GM18907 (cell line): ENCODE data around the gene GET4.
"Not testable (repeated sequence)": the region's sequence is repeated elsewhere in the genome, so short reads cannot be mapped to it uniquely, and the experiment has no call there.

Source experiments
- ATAC-seq: cut with Tn5 transposase; IDR thresholded peaks from one replicate; pipeline ENCODE4 v1.9.1; 2021; ENCODE audit warnings: mild to moderate bottlenecking, moderate library complexity; ENCODE audit not compliant: unreplicated experiment

The GET4 gene

DNA sequence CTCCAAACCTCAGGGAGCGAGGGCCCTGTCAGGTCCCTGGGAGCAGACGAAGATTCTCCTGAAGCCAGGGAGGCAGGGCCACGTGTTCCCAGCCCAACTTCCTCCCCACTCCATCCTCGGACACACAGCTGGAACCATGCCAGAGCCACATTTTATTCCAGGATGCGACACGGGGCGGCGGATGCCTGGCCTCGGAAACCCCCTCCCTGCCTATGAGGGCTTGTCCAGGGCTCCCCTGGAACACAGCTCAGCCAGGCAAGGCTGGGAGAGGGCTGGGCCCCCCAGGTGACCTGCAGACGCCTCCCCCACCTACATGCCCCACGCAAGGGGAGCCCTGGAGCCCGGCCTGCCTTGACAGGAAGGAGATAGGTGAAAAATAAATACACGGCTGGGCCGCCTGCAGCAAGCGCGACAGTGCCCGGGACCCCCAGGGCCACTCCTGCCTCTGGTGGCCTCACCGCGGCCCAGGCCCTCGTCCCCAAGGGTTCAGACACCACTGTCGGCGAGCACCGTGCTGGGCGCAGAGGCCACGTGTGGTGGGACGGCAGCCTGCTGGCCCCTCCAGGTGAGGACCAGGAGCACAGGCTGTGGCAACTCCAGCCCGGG, 21.5 kb downstream of the GET4 start:
- no peak for ATAC-seq

- no peak for ATAC-seq
These were observed 22.1 kb downstream of the GET4 start for GRCh38 chr7:898460-898854.

DNA sequence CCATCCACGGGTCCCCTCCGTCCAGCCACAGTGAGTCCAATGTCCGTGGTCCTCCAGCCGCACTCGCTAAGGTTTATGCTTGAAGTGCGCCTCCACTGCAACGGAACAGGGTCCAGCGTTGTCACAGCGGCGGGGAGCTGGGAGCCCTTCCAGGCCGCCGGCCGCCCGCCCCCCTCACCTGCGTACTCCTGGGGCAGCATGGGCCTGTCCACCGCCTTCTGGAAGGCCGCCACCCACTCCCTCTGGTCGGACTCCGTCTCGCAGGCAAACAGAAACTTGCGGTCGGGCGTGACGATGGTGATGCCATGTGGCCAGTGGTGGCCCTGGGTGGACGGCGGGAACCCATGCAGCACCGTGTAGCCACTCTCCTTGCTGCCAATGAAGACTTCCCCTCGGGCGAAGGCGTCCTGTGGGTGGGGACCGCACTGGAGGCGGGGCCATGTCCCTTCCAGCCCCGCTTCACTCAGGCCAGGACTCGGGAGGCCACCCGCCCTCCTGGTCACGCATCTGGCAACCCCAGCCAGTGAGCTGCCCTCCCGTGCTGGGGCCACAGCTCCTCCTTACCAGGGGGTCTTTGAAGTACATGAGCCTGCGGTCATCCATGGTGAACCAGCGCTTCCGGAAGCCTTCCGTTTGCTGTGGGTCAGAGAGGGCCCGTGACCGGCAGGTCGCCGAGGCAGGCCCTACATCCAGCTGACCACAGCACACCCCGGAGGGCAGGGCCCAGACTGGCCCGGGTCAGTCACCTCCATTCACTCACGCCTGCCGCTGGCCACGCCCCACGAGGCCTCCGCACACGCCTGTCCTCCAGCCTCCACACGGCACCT, 22.7 kb downstream of the GET4 start:
- ATAC-seq: no peak

- ATAC-seq: no peak
These were observed 23.5 kb downstream of the GET4 start for GRCh38 chr7:899806-900205.

GRCh38 chr7:900331-901040, 24.1 kb downstream of the GET4 start:
- ATAC-seq: no peak

DNA sequence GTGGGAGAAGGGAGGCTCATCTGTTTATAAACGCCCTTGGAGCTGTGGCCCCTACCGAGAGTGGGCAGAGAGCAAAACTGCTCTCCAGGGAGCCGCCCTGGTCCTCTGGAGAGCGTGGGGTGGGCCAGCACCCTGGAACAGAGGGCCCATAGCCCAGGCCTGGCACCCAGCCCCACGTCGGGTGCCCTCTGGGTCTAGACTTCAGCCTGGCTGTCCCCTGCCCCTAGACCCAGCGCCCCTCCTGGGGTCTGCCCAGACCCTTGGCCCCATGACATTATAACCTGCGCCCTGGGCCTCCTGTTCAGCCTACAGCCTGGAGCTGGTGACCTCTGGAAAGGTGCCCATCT, 24.7 kb downstream of the GET4 start:
- ATAC-seq: no peak

- no peak for ATAC-seq
These were observed 25.2 kb downstream of the GET4 start for GRCh38 chr7:901388-902154.

DNA sequence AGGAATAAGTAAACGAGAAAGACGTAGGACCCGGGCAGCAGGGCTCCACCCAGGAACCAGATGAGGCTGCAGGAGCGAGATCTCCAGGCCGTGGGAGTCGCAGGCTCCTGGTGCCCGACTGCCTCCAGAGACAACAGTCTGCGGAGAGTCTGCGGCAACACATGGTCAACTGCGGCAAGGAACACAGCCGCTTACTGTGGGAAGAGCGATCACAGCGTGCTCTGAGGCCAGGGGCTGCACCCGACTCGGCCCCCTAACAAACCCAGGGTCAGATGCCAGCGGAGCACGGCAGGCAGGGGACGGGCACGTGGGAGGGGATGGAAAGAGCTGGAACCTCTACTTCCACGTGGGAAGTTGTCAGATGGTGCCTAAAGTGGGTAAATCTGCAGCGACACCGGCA, 26.6 kb downstream of the GET4 start:
- ATAC-seq: no peak

DNA sequence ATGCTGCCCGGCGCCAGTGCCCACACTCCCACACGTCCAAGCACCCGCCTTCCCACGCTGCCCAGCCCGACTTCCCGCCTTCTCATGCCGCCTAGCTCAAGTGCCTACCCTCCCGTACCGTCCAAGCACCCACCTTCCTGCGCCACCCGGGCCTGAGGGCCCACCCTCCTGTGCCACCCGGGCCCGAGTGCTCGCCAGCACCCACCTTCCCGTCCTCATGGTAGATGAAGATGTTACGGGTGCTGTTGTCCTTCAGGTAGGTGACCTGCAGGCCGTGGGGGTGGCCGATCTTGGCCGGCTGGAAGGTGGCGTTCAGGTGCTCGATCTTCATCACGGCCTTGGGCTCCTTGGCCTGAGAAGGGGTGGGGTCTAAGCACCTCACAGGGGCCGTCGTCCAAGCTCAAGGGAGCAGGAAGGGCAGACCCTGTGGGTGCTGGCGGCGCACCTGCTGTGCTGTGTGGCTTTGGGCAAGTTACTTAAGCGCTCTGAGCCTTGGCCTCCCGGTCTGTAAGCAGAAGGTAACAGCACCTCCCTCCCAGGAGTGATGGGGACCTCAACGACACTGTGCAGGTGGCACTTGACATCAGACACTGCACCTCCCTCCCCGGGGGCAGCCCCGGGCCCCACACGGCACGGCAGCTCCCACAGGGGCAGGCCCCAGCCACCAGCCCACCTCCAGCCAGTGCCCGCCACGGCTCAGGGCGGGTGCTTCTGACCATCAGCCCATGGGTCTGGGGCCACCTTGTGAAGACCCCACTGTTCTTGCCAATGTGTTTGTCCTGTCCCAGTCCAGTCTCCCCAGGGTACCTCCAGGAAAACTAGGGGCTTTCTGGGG, 27.8 kb downstream of the GET4 start:
- ATAC-seq: no peak

DNA sequence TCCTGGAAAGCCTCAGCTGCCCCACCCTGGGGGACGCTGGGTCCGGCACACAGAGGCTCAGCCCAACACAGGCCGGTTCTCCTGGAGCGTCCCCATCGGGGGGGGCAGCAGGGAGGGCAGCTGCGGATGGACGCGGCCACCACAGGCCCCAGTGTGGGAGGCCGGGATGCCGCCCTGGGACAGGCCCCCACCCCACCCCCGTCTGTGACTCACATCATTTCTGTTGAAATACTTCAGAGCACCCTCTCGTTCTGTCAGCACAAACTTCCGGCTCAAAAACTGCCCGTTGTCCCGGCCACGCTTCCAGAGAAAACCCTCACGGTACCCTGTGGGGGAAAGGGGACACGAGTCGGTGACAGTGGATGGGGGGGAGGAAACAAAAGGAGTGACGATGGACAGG, 28.5 kb downstream of the GET4 start:
- ATAC-seq: no peak

DNA sequence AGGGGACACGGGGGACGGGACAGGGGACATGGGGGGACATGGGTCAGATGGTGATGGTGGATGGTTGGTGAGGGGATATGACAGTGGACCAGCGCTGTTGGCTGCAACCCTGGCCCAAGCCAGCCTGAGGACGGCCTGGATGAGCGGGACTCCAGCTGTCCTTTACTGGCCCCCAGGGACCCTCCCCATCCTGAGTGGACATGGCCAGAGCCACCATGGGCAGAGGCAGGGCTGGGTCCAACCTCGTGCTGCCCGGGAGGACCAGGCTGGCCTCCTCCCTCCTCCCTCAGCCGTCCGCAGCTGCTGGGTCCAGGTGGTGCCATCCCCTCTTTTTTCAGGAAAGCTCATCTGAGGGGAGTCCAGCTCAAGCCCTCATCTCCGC, 30.4 kb downstream of the GET4 start:
- ATAC-seq: no peak

DNA sequence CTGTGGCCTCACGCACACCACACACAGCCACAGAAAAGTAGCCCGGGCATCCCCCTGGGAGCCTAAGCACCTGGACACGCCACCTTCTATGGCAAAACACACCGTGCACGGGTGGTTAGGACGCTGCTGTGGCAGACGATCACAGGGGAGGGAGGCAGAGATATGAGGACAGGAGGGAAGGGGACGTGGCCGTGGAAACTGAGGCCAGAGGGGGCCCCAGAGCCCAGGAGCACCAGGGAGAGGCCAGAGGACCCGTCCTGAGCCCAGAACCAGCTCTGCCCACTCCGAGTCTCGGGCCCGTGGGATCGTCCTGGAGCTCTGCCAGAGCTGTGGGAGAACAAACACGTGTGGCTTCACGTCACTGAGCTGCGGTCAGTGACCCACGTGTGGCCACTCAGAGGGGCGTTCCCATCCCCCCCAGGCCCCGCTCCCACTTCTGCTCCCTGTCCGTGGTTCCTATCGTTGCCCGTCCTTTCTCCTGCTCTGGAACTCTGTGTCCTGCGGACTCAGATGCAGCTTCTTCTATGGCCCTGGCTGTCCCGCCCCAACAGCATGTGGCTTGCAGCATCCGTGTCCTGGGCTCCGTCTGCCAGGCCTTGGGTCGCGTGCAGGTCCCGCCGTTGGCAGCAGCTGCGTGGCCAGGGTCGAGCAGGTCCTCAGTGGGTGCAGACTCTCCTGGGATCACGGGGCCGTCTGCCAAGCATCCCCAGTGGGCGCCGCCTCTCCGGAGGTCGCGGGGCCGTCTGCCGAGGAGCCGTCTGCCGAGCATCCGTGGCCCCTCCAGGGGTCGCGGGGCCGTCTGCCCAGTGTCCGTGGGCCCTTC, 31.0 kb downstream of the GET4 start:
- no peak for ATAC-seq

DNA sequence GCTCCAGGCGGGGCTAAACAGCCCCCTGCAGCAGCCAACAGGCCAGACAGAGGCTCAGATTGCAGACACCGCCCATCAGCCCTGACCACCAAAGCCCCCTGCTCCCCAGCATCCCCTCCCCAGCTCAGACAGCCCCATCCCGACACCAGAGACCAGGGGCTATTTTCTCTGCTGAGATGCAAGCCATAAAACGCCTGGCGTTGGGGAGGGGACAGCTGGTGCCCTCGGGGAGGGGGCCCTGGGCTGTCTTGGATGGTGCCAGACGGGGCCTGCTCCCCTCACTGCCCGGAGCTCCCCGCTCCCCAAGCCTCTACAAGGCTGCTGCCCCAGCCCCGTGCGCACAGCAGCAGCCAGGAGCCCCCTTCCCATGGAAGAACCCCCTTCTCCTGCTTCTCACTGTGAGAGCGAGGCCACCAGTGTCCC, 31.8 kb downstream of the GET4 start:
- ATAC-seq: no peak

DNA sequence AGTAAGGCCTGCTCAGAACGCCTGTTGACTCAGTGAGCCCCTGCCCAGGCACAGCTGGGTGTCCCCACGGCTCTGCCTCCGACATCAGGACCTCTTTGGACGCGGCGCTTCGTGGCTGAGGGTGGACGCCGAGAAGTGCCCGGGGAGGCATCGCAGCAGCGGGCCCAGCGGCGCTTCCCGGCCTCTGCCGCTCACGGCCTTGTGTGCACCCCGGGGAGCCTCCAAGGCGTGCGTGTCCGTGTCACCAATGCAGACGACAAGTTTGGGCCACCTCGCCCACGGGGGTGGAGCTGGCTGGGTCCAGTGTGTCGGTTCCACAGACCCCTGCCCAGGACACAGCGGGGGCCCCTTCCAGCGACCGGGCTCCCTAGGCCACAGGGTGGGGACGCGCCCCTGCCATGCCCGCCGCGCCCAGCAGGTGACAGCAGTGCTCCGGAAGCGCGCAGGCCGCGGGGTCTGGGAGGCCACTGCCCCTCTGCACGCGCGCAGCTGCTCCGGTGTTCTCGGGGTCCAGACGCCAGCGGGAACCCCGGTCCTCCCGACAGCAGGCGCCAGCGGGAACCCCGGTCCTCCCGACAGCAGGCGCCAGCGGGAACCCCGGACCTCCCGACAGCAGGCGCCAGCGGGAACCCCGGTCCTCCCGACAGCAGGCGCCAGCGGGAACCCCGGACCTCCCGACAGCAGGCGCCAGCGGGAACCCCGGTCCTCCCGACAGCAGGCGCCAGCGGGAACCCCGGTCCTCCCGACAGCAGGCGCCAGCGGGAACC, 32.4 kb downstream of the GET4 start:
- not testable (repeated sequence) for ATAC-seq

DNA sequence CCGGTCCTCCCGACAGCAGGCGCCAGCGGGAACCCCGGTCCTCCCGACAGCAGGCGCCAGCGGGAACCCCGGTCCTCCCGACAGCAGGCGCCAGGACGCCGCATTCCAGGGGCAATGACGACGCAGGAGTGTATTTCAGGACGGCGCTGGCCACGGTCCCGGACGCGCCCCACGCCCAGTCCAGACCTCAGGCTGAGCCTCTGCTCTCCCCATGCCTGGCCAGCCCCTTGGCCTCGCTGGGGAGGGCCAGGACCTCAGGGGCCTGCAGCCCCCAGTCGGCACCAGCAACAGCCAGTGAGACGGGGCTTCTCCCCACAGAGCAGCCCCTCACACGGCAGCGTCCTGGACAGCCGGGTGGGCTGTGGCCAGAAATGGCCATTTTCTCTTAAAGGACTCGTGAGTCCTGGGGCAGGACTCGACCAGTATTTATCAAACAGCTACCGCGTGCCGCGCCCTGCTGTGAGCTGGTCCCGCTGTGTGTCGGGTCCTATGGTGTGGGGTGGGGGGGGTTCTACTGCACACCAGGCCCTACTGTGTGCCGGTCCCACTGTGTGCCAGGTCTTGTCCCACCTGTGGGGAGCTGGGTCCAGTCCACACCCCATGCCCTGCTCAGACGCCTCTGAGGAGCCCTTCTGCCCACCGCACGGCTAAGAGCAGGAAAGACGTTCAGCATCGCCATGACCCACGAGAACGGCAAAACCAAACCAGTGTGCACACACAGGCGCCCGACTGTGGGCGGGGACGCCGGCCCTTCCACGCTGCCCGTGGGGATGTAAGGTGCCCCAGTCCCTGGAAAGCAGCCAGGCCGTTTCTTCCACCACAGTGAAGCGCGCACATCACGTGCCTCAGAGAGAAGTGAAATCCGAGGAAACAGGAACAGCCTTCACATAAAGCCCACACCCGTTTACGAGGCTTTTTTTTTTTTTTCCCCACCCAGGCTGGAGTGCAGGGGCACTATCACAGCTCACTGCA, 33.3 kb downstream of the GET4 start:
- no peak for ATAC-seq

GRCh38 chr7:910441-910861, 34.1 kb downstream of the GET4 start:
- ATAC-seq: no peak

GRCh38 chr7:910931-911431, 34.6 kb downstream of the GET4 start:
- no peak for ATAC-seq
